HG03095 (cell line): ENCODE results near the gene KRTAP10-2.
"Not testable (repeated sequence)": the region's sequence is repeated elsewhere in the genome, so short reads cannot be mapped to it uniquely, and the experiment has no call there.

Source experiments
- ATAC-seq: cut with Tn5 transposase; IDR thresholded peaks from one replicate; pipeline ENCODE4 v1.9.1; 2021; ENCODE audit warnings: moderate library complexity; ENCODE audit not compliant: unreplicated experiment

KRTAP10-2 gene

DNA sequence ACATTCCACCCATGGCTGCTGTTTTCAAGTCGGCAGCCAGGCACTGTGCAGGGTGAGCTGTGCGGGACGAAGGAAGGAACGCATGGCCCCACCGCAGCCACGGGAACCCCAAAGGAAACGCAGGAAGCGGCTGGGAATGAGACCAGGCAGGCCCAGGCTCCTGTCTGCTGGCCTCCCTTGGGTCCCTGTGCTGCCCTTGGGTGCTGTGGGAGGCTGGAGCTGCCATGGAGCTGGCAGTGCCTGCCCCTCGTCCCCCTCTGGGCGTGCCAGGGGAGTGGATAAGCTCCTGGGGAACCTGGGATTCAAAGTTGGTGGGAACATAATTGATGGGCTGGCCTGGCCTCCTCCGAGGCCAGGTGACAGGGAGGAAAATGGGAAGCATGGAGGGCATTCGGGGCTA, 17.0 kb upstream of the KRTAP10-2 start:
- ATAC-seq: no peak

GRCh38 chr21:44567481-44568171, 16.3 kb upstream of the KRTAP10-2 start:
- no peak for ATAC-seq

DNA sequence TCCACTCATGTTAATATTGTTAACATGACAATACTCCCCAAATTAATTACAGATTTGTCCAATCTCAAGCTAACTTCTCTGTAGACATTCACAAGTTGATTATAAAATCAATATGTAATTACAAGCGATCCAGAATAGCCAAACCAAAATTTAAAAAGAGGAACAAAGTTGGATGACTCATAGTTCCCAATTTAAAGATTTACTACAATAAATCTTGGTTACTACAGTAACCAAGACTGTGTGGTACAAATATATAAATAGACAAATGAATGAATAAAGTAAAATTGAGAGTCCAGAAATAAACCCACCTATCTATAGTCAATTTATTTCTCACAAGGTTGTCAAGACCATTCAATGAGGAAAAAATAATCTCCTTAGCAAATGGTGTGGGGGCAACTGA, 15.1 kb upstream of the KRTAP10-2 start:
- no peak for ATAC-seq

DNA sequence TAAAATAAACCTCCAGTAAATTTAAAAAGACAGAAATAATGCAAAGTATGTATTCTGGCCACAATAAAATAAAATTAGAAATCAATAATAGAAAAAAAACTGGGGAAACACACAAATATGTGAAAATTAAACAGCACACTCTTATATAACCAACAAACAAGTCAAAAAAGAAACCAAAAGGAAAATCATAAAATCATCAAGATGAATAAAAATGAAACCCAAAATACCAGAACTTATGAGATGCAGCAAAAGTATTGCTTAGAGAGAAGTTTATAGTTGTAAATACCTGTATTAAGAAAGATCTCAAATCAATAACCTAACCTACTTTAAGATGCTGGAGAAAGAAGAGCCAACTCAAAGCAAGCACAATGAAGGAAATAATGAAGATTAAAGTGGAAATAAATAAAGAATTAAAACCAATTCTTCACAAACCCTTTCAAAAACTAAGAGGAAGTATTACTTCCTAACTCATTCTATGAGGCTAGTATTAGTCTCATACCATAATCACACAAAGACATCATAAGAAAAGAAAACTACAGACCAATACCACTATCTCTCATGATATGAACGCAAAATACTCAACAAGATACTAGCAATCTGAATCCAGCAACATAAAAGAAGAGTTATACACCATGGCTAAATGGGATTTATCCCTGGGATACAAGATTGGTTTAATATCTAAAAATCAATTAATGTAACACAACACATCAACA, 13.7 kb upstream of the KRTAP10-2 start:
- ATAC-seq: no peak

DNA sequence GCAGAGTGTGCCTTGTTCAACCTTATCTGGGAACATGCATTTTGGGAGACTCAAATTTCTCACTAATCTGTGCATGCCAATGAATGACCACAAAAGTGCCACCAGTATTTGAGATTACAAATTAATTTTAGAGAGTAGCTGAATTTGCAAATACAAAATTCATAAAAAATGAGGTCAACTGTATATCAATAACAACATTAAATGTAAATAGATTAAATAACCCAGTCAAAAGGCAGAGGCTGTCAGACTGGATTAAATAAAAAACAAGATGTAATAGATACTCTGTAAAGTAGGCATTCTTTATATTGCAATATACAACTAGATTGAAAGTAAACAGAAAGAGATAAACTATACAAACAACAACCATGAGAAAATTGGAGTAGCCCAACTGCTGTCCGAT, 12.8 kb upstream of the KRTAP10-2 start:
- no peak for ATAC-seq

GRCh38 chr21:44558695-44559094, 7.4 kb upstream of the KRTAP10-2 start, which contains the start of gene KRTAP10-3:
TSS of gene KRTAP10-3 (minus strand) at chr21:44558795. CDS start at chr21:44558715, 80 bp downstream.
- ATAC-seq: no peak

DNA sequence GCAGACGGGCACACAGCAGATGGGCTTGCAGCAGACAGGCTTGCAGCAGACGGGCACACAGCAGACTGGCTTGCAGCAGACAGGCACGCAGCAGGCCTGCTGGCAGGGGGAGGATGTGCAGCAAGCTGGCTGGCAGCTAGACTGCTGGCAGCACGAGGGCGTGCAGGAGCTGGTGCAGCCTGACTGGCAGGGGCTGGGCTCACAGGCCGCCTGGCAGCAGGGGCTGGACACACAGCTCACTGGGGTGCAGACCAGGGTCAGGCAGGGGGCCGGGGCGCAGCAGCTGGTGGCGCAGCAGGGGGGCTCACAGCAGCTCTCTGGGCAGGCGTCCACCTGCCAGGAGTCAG, 7.0 kb upstream of the KRTAP10-2 start:
- not testable (repeated sequence) for ATAC-seq

GRCh38 chr21:44557491-44558328, 6.4 kb upstream of the KRTAP10-2 start:
- ATAC-seq: no peak

GRCh38 chr21:44556879-44557278, 5.6 kb upstream of the KRTAP10-2 start:
- no peak for ATAC-seq

- no peak for ATAC-seq
Measured at GRCh38 chr21:44555200-44555875, 4.0 kb upstream of the KRTAP10-2 start.

DNA sequence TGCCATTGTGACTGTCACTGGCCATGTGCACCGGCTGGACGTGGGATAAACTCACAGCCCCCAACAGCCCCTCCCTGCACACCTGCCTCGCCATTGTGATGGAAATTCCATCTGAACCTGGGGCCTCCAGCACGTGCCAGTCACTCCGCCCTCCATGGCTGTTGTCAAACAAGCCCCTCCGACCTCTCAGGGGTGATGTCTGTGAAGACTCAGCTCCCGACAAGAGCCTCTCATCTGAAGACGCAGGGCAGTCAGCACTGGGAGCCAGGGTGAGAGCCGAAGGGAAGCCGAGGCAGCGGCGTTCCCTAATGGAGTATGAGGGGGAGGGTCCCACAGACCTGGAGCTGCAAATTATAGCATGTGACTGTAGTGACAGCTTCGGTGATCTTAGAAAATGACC, 1.4 kb upstream of the KRTAP10-2 start:
- no peak for ATAC-seq

- no peak for ATAC-seq
Measured at GRCh38 chr21:44552136-44552535, 831 bp upstream of the KRTAP10-2 start.

GRCh38 chr21:44550807-44551206, 498 bp downstream of the KRTAP10-2 start:
- no peak for ATAC-seq

- ATAC-seq: not testable (repeated sequence)
Measured at GRCh38 chr21:44550285-44550684, 1.0 kb downstream of the KRTAP10-2 start.

- no peak for ATAC-seq
Measured at GRCh38 chr21:44549525-44550211, 1.6 kb downstream of the KRTAP10-2 start.

DNA sequence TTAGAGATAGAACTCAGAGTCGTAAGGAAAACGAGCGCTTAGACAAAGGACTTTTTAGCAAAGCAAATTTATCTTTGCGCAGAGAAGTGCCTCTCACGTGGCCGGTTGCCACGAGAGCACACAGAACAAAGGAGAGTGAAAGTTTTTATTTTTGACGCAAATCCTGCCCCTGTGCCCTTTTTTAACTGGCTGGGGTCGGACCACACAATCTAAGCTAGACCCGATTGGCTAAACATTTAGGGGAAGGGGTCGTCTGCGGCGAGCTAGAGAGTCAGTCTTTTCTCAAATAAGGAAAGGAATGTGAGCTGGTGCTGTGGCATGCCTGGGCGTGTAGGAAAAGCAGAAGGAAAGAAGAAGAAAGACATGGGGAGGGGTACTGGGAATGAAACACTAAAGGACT, 2.4 kb downstream of the KRTAP10-2 start:
- ATAC-seq: no peak

- no peak for ATAC-seq
Measured at GRCh38 chr21:44548381-44548780, 2.9 kb downstream of the KRTAP10-2 start.

- no peak for ATAC-seq
Measured at GRCh38 chr21:44547656-44548331, 3.5 kb downstream of the KRTAP10-2 start.

GRCh38 chr21:44544566-44544965, 6.7 kb downstream of the KRTAP10-2 start:
- no peak for ATAC-seq

- ATAC-seq: no peak
Measured at GRCh38 chr21:44542716-44543115, 8.6 kb downstream of the KRTAP10-2 start.
